ENCODE measurements around the gene DNAI7.
A peak's percentile ranks its signal among the peaks of the same experiment; 100 is the strongest.

Gene DNAI7

DNA sequence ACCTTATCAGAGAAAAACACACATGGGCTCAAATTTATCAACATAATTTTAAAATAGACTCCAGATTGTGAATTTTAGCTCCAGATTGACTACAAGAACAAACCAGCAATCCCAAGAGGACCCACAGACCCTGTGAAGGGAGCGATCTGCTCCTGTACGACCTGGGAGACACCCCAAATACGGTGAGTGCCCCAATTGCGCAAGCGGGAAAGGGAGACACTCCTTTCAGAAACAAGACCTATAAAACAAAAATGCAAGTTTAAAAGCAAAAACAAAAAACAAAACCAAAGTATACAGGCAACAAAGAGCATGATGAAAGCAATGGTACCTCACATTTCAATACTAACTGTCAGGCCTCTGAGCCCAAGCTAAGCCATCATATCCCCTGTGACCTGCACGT is 32.1 kb downstream of the DNAI7 start:
- no peak for DNase-seq

GRCh38 chr12:25156061-25156460 is 38.9 kb downstream of the DNAI7 start:
- no peak for DNase-seq

- DNase-seq = peak; percentile 64
Measured at GRCh38 chr12:25155022-25155576, 39.9 kb downstream of the DNAI7 start.

- DNase-seq = no peak
Measured at GRCh38 chr12:25152055-25152454, 42.9 kb downstream of the DNAI7 start.

- no peak for DNase-seq
Measured at GRCh38 chr12:25151476-25151875, 43.5 kb downstream of the DNAI7 start.

GRCh38 chr12:25146686-25147085 is 48.3 kb downstream of the DNAI7 start:
- DNase-seq = no peak

DNA sequence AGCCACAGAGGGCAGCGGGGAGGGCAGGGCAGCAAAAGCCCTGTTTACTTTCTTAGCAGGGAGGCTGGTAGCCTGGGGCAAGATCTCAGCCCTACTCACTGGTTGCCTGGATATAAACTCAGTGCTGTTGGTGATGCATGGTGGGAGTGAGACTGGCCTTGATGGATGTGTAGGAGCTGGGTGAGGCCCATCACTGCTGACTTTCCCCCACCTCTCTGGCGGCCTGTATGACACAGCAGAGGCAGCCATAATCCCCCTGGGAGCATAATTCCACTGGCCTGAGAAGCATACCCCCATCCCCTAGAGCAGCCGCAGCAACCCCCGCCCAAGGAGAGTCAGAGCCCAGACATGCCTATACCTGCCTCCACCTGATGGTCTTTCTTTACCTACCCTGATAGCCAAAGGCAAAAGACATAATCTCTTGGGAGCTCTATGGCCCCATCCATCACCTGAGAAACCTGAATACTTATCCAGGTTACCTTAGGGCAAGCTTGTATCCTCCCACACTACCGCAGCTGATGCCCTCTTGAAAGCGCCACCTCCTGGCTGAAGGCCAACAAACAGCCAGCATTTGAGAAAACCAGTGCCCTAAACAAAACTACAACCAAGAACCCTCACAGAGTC is 59.3 kb downstream of the DNAI7 start:
- no peak for DNase-seq

DNA sequence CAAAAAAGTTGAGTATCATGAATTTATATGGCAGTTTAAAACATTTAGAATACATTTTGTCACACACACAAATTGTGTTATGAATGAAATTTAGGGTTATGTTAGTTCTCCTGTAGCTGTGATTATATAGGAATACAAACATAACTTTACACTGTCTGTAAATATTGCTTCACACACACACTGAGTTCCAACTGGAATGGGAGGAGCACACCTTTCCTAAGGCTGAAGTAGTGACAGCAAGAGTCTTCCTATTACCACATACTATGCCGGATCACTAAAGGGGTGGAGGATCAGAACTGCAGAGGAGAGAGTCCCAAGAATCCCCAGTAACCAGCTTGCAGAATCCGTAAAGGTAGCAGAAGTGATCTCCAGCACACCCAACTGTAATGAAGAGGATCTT is 63.7 kb downstream of the DNAI7 start:
- no peak for DNase-seq

GRCh38 chr12:25130741-25131188 is 64.2 kb downstream of the DNAI7 start:
- peak; percentile 59 for DNase-seq

- DNase-seq = no peak
Measured at GRCh38 chr12:25126746-25127145, 68.2 kb downstream of the DNAI7 start.

DNA sequence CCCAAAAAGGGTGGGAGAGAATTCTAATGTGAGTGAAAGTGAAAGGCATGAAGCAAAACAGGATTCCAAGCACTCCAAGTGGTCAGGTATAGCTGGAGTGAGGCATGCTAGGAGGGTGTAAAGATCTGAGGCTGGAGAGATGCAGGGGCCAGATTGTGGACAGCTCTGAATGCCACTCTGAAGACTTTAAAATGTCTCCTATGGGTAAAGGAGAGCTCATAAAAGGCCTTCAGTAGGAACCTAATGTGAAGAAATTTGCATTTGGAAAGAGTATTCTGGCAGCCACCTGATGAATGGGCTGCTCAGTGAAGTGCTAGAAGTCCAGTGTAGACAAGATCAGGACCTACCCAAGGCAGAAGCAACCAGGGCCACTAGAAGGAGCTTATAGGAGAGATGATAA is 68.9 kb downstream of the DNAI7 start:
- no peak for DNase-seq

- DNase-seq = no peak
Measured at GRCh38 chr12:25124493-25124892, 70.5 kb downstream of the DNAI7 start.

DNA sequence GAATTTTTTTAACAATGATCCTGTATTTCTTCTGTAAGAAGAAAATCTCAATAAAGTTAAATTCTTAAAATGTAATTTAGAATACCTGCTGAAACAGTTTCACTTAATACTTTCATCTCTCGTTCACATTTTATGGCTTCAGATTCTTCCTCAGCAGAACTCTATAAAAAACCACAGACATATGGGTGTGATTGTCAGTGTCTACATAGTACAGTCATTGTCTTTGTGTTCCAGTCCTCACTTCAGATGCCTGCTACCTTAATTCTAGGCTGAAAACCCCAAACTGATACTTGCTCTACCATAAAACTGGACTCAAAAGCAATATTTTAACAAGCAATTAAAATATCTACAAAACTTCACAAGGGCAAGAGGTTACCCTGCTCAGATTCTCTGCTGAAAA is 71.8 kb downstream of the DNAI7 start:
- no peak for DNase-seq

DNA sequence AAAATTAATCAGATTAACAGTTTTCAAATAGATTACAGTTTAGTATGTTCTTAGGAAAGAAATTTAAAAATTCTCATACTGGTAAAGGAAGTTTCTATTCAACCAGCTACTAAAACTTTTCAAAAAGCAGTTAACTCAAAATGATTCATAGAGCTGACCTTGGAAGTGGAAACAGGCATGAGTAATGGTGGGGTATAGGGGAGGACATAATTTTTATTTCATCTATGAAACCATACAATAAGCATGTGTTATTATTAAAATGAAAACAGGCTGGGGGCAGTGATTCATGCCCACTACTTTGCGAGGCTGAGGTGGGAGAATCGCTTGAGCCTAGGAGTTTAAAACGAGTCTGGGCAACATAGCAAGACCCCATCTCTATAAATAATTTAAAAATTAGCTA is 73.0 kb downstream of the DNAI7 start:
- DNase-seq = no peak

DNA sequence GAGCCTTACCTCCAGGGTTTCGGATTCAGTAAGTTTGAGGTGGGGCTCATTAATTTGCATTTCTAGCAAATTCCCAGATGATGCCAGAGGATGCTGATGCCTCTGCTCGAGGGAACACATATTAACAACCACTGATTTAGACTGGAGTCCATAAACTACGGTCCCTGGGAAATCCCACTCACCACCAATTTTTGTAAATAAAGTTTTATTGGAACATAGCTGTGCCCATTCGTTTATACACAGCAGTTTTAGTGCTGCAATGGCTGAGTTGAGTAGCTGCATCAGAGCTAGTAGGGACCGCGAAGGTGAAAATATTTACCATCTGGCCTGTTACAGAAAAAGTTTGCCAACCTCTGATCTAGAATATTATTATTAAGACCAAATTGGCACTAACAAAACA is 73.8 kb downstream of the DNAI7 start:
- DNase-seq = no peak

GRCh38 chr12:25119020-25119419 is 75.9 kb downstream of the DNAI7 start:
- no peak for DNase-seq

GRCh38 chr12:25115677-25116076 is 79.3 kb downstream of the DNAI7 start:
- no peak for DNase-seq

- no peak for DNase-seq
Measured at GRCh38 chr12:25113651-25114050, 81.3 kb downstream of the DNAI7 start.

- no peak for DNase-seq
Measured at GRCh38 chr12:25110260-25110659, 84.7 kb downstream of the DNAI7 start.

- DNase-seq = no peak
Measured at GRCh38 chr12:25107920-25108319, 87.0 kb downstream of the DNAI7 start.

- no peak for DNase-seq
Measured at GRCh38 chr12:25106818-25107217, 88.1 kb downstream of the DNAI7 start.

GRCh38 chr12:25102402-25102801 is 92.6 kb downstream of the DNAI7 start:
- DNase-seq = no peak

GRCh38 chr12:25101092-25101445 is 93.9 kb downstream of the DNAI7 start:
- no peak for DNase-seq

DNA sequence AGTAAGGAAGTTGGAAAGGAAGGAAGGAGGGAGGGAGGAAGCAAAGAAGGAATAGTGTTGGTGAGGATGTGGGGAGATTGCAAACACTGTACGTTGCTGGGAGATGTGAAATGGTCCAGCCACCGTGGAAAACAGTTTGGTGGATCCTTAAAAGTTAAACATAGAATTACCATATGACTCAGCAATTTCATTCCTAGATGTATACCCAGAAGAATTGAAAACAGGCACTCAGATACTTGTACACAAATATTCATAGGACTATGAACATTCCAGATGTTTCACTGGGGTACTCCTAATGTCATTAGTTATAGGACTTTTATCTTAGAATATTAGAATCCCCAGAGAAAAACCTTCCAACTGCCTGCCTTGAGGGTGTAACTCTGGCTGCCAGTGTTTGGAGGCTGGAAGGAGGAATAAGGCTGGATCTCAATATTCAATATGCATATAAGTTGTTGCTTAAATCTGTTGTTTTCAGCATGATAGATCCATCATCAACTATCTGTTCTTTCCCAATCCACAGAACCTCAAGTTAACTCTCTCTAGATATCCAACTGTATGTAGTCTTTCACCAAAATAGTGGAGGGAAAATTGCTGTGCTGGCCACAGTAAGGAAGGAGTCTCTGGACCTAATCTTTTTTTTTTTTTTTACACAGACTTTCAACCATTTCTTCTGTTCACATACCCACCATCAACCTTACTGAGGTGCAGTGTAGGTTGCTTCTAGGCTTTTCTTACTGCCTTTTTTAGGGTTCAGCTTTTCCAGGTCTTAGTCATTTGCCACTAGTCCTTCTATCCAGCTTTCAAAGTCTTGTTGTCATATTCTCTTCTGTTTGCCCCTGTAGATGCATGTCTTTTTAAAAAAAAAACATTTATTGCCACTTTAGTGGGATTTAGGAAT is 94.5 kb downstream of the DNAI7 start:
- DNase-seq = no peak

Data from CD4-positive, alpha-beta T cell treated with Interleukin-12 subunit alpha and Interleukin-12 subunit beta, for 1 hour (primary cell).